WI38 (cell line): ENCODE results near the gene CDIP1.

Experiments
- H3K4me3 ChIP-seq: 2 replicates; pipeline ENCODE4 v1.5.1; 2011; ENCODE audit warnings: low read depth, mild to moderate bottlenecking, control low read depth, low read length
- CTCF ChIP-seq: IDR thresholded peaks from 2 replicates; pipeline ENCODE4 v1.5.1; 2012; ENCODE audit warnings: low read depth, mild to moderate bottlenecking, control low read depth, low read length

The CDIP1 gene

GRCh38 chr16:4488499-4488967 lies 50.0 kb downstream of the CDIP1 start:
- H3K4me3 ChIP-seq, result no peak overlapping the region
- no peak for TF ChIP-seq CTCF

- no peak overlapping the region for H3K4me3 ChIP-seq
- TF ChIP-seq CTCF, result no peak
Observed at GRCh38 chr16:4487955-4488498, 50.5 kb downstream of the CDIP1 start.

- TF ChIP-seq CTCF, result no peak
- no peak overlapping the region for H3K4me3 ChIP-seq
Observed at GRCh38 chr16:4486126-4486893, 52.3 kb downstream of the CDIP1 start.

GRCh38 chr16:4481963-4482362 lies 56.6 kb downstream of the CDIP1 start:
- TF ChIP-seq CTCF, result no peak
- H3K4me3 ChIP-seq, result no peak overlapping the region

- TF ChIP-seq CTCF, result no peak
- H3K4me3 ChIP-seq, result no peak overlapping the region
Observed at GRCh38 chr16:4481526-4481925, 57.0 kb downstream of the CDIP1 start.

- H3K4me3 ChIP-seq, result no peak overlapping the region
- TF ChIP-seq CTCF, result peak; percentile 13; the same call in 1 of the 2 replicates
Observed at GRCh38 chr16:4477966-4478365, 60.6 kb downstream of the CDIP1 start.
